Measurements from ENCODE around the gene MRPL17. TPM values are rescaled to one million over a fixed set of nuclear protein-coding genes. Genes with fewer than 3 reads are reported as not detected.

Gene MRPL17
- total and polyA plus RNA-seq, 2 of the 13 experiments (the other 11 are each of a cell fraction or from before 2014, with no cell fraction given) = 59.4 to 90.0 TPM

DNA sequence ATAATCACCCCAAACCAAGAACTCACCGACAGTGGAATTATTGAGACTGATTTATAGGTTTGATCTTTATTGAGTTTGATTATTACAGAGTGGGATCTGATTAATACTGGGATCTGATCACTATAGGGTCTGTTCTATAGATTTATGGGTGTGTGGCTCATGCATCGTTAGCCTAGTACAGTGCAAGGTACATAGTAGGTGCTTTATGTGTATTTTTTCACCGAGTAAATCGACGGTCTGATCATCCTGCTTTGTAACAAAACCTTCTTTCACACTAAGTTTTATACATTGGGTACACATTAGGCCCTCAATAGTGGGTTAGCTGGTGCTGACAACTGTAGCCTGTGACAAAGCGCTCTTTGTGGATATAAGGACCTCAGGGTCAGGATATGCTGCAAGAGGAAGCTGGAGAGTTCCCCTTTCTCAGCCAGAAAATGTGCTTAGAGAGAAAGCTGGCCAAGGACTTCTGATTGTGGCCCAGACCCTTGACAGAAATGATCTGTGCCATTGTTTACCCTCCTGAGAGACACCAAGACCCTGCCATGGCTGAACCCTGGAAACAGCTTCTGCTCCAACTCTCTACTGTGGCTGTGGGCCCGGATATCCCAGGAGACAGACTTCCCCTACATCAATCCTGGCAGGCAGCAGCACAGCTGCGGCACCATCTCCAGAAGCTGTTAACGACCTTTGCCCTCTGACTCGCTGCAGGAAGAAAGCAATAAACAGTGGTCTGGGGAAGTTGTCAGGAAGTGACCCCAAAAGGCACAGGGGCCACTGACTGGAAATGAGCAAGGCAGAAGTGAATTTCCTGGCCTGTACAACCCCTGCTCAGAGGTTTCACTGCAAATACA is 47.8 kb downstream of the MRPL17 start:
- Histone ChIP-seq H2AFZ (ENCODE audit: low read length) (peak overlapping the region; percentile 64), H3K79me2 (ENCODE audit: insufficient read depth, low read length) (no peaks in the 10 kb centered on the region), H4K20me1 (ENCODE audit: insufficient read depth, low read length) (no peaks in the 10 kb centered on the region), H3K4me3 (replicated peaks in 1 of 3; ENCODE audit: insufficient read depth in 1 of 3, low read depth in 2 of 3, low read length in 3 of 3) (peak overlapping the region in 1 of 3 experiments; percentile 44; a peak in 2 of 6 replicates), H3K36me3 (replicated peaks in 1 of 2; ENCODE audit: control insufficient read depth in 1 of 2, insufficient read depth in 2 of 2, low read length in 2 of 2) (no peaks in the 10 kb centered on the region), H3K27me3 (ENCODE audit: control insufficient read depth in 1 of 2, insufficient read depth in 2 of 2, low read length in 2 of 2) (peaks cover 7 to 52% of the 10 kb centered on the region in 2 experiments; a peak in 3 of 5 replicates), H3K4me1 (ENCODE audit: insufficient read depth, low read length) (peaks cover 50% of the 10 kb centered on the region), H3K9ac (ENCODE audit: insufficient read depth, low read depth, low read length) (no peak overlapping the region), H3K27ac (ENCODE audit: extremely low read length, insufficient read depth, low read length) (peak overlapping the region; percentile 45), H3K4me2 (ENCODE audit: low read depth, low read length) (peak overlapping the region; percentile 75), H3K9me3 (ENCODE audit: low read length) (no peaks in the 10 kb centered on the region)
- DNase-seq (ENCODE audit: low spot score) = peak; percentile 40
- peak; percentile 56 for ATAC-seq
- POLR2A ChIA-PET = interaction anchor here (1.0 to 1.6 kb wide), 5 partner anchors 10 to 48 kb away, joined by 4 to 12 read pairs (median 5); partner anchors contain the start of genes MRPL17, TAF10 and TPP1
- FAIRE-seq = peak; percentile 53
- intact Hi-C loops (cut with micrococcal nuclease; ENCODE audit: unreplicated experiment) (no loop called here), in situ Hi-C loops (cut with HindIII; ENCODE audit: extremely low pct_ligation_motif_present, low pct_unique_long_range_greater_than_20kb) (no loop called here)
- WGBS (ENCODE audit: low lambda C conversion rate) = 12% methylated on average over 9 of the region's 10 CpGs
- CTCF ChIA-PET (ENCODE audit: low intra/inter-chr PET ratio, low total read pairs) = no interaction called here
- no TSS peak for BruUV-seq (replicated peaks)
- TF ChIP-seq GABPA (IDR thresholded peaks at IDR 0.05; ENCODE audit: low read depth, low read length) (0 out of 2 replicates have a peak, but pooled peaks have one; percentile 6), GABPA (CRISPR knock-in tag; IDR thresholded peaks at IDR 0.05; ENCODE audit: low read depth) (0 out of 2 replicates have a peak, but pooled peaks have one; percentile 21), TBX2 (CRISPR knock-in tag; IDR thresholded peaks at IDR 0.05; ENCODE audit: borderline replicate concordance) (peak; percentile 18; the same call in 1 of the 2 replicates), RBAK (CRISPR knock-in tag; IDR thresholded peaks at IDR 0.05) (peak; percentile 50; the same call in 1 of the 2 replicates), TFAP4 (IDR thresholded peaks at IDR 0.05; ENCODE audit: borderline replicate concordance, low read depth) (peak; percentile 44; the same call in 1 of the 2 replicates), FOXP1 (IDR thresholded peaks at IDR 0.05) (no peak), FOXP1 (CRISPR knock-in tag; IDR thresholded peaks at IDR 0.05) (peak; percentile 40; the same call in 1 of the 2 replicates), ZNF773 (CRISPR knock-in tag; IDR thresholded peaks at IDR 0.05; ENCODE audit: borderline replicate concordance) (no peak), SNAPC4 (CRISPR knock-in tag; IDR thresholded peaks at IDR 0.05) (no peak), ZNF776 (CRISPR knock-in tag; IDR thresholded peaks at IDR 0.05) (no peak), FOXA3 (CRISPR knock-in tag; IDR thresholded peaks at IDR 0.05) (peak; percentile 34; the same call in 1 of the 2 replicates), ARID5B (CRISPR knock-in tag; IDR thresholded peaks at IDR 0.05) (peak; percentile 39; the same call in 1 of the 2 replicates), ZNF577 (CRISPR knock-in tag; IDR thresholded peaks at IDR 0.05; ENCODE audit: borderline replicate concordance, low read depth) (no peak), SOX5 (CRISPR knock-in tag; IDR thresholded peaks at IDR 0.05; ENCODE audit: borderline replicate concordance) (no peak), KDM6A (CRISPR knock-in tag; IDR thresholded peaks at IDR 0.05; ENCODE audit: low read depth) (no peak)

Measured in HepG2 (cell line).